Measurements from ENCODE around the gene CALD1. TPM values are rescaled to one million over a fixed set of nuclear protein-coding genes. Genes with fewer than 3 reads are reported as not detected.

The CALD1 gene
- total RNA-seq, 1 experiment from 2014 or later = 147 TPM

- Mint-ChIP-seq H3K4me1 (peaks cover 40% of the 10 kb centered on the region), H3K27me3 (ENCODE audit: low read depth) (no peaks in the 10 kb centered on the region), H3K9me3 (peaks cover 11% of the 10 kb centered on the region), H3K27ac (0 out of 2 replicates have a peak overlapping the region, but pooled peaks have one; percentile 64), H3K36me3 (peaks cover 21% of the 10 kb centered on the region), H3K4me3 (no peak overlapping the region)
- no peak for DNase-seq (ENCODE audit: low spot score)
- CTCF ChIA-PET = no interaction called here
- TF ChIP-seq CTCF (IDR thresholded peaks at IDR 0.05) = no peak
- no peak for TF ChIP-seq ZBTB21 (CRISPR knock-in tag; IDR thresholded peaks at IDR 0.05; ENCODE audit: borderline replicate concordance)
- TF ChIP-seq SP1 (CRISPR knock-in tag; conservative IDR thresholded peaks at IDR 0.05) = no peak
- TF ChIP-seq ATF1 (CRISPR knock-in tag; IDR thresholded peaks at IDR 0.05) = no peak
- TF ChIP-seq MXD4 (CRISPR knock-in tag; IDR thresholded peaks at IDR 0.05; ENCODE audit: borderline replicate concordance) = no peak
- TF ChIP-seq ZNF317 (CRISPR knock-in tag; IDR thresholded peaks at IDR 0.05; ENCODE audit: borderline replicate concordance, low read depth) = no peak
- no peak for TF ChIP-seq OVOL2 (CRISPR knock-in tag; IDR thresholded peaks at IDR 0.05; ENCODE audit: borderline replicate concordance)
- ATAC-seq = no peak; the same call in 1 of the 2 replicates
- POLR2A ChIA-PET = no interaction called here
These were observed 10.7 kb downstream of the CALD1 start for GRCh38 chr7:134789967-134790685.

- DNase-seq (ENCODE audit: low spot score) (no peak), ATAC-seq (peak; percentile 23; the same call in 1 of the 2 replicates)
- Mint-ChIP-seq H3K27ac (peak overlapping the region; percentile 58; the same call in 1 of the 2 replicates), H3K36me3 (peaks cover 26% of the 10 kb centered on the region), H3K4me3 (no peak overlapping the region), H3K27me3 (ENCODE audit: low read depth) (no peaks in the 10 kb centered on the region), H3K9me3 (peaks cover 16% of the 10 kb centered on the region), H3K4me1 (peaks cover 31% of the 10 kb centered on the region)
- ChIA-PET CTCF (no interaction called here), POLR2A (no interaction called here)
- TF ChIP-seq EMX1 (CRISPR knock-in tag; IDR thresholded peaks at IDR 0.05) (no peak), ZBTB21 (CRISPR knock-in tag; IDR thresholded peaks at IDR 0.05; ENCODE audit: borderline replicate concordance) (no peak), CTCF (IDR thresholded peaks at IDR 0.05) (no peak), FOXJ3 (CRISPR knock-in tag; IDR thresholded peaks at IDR 0.05; ENCODE audit: borderline replicate concordance) (no peak), IRF2 (CRISPR knock-in tag; IDR thresholded peaks at IDR 0.05; ENCODE audit: borderline replicate concordance, low read depth) (no peak), NR1H2 (CRISPR knock-in tag; IDR thresholded peaks at IDR 0.05) (no peak), RELA (CRISPR knock-in tag; IDR thresholded peaks at IDR 0.05; ENCODE audit: borderline replicate concordance) (no peak), ZNF423 (CRISPR knock-in tag; IDR thresholded peaks at IDR 0.05) (no peak), ZMAT4 (CRISPR knock-in tag; IDR thresholded peaks at IDR 0.05) (no peak)
- TF ChIP-seq, protein P1, sequence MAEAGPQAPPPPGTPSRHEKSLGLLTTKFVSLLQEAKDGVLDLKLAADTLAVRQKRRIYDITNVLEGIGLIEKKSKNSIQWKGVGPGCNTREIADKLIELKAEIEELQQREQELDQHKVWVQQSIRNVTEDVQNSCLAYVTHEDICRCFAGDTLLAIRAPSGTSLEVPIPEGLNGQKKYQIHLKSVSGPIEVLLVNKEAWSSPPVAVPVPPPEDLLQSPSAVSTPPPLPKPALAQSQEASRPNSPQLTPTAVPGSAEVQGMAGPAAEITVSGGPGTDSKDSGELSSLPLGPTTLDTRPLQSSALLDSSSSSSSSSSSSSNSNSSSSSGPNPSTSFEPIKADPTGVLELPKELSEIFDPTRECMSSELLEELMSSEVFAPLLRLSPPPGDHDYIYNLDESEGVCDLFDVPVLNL (CRISPR knock-in tag; IDR thresholded peaks at IDR 0.05; ENCODE audit: borderline replicate concordance, low read depth) = no peak
- TF ChIP-seq, protein P2, sequence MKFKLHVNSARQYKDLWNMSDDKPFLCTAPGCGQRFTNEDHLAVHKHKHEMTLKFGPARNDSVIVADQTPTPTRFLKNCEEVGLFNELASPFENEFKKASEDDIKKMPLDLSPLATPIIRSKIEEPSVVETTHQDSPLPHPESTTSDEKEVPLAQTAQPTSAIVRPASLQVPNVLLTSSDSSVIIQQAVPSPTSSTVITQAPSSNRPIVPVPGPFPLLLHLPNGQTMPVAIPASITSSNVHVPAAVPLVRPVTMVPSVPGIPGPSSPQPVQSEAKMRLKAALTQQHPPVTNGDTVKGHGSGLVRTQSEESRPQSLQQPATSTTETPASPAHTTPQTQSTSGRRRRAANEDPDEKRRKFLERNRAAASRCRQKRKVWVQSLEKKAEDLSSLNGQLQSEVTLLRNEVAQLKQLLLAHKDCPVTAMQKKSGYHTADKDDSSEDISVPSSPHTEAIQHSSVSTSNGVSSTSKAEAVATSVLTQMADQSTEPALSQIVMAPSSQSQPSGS (CRISPR knock-in tag; IDR thresholded peaks at IDR 0.05; ENCODE audit: borderline replicate concordance, low read depth) = no peak
- TF ChIP-seq, protein P3, sequence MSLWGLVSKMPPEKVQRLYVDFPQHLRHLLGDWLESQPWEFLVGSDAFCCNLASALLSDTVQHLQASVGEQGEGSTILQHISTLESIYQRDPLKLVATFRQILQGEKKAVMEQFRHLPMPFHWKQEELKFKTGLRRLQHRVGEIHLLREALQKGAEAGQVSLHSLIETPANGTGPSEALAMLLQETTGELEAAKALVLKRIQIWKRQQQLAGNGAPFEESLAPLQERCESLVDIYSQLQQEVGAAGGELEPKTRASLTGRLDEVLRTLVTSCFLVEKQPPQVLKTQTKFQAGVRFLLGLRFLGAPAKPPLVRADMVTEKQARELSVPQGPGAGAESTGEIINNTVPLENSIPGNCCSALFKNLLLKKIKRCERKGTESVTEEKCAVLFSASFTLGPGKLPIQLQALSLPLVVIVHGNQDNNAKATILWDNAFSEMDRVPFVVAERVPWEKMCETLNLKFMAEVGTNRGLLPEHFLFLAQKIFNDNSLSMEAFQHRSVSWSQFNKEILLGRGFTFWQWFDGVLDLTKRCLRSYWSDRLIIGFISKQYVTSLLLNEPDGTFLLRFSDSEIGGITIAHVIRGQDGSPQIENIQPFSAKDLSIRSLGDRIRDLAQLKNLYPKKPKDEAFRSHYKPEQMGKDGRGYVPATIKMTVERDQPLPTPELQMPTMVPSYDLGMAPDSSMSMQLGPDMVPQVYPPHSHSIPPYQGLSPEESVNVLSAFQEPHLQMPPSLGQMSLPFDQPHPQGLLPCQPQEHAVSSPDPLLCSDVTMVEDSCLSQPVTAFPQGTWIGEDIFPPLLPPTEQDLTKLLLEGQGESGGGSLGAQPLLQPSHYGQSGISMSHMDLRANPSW (CRISPR knock-in tag; conservative IDR thresholded peaks at IDR 0.05; ENCODE audit: low read depth) = no peak
- TF ChIP-seq, protein P4, sequence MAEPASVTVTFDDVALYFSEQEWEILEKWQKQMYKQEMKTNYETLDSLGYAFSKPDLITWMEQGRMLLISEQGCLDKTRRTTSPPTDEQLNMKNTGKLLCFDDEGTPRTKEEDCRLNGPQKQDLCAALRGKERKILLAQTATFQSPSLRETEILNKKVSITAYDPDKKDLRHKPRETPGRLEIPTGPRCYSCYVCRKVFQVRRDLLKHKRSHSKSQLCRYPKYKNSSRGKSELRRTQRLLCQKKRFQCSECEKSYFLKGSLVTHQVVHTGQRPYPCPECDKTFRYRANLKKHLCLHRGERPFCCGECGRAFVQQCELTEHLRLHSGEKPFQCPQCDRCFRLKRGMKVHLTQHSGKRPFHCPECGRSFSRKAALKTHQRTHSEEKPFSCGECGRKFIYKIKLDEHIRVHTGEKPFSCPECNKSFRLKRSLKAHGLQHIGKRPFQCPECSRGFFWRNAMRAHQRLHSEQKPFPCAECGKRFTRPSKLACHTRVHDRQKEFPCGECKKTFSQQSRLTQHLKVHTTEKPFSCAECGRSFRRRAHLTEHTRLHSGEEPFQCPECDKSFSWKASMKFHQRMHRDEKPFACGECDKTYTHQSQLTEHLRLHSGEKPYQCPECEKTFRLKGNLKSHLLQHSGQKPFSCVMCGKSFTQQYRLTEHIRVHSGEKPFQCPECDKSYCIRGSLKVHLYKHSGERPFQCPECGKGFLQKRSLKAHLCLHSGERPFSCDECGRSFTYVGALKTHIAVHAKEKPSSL (CRISPR knock-in tag; conservative IDR thresholded peaks at IDR 0.05) = no peak
These were observed 13.5 kb downstream of the CALD1 start for GRCh38 chr7:134792968-134793367.

All from WTC11 (cell line).